ENCODE measurements around the gene KDM6A.
"Not testable (repeated sequence)": the region's sequence is repeated elsewhere in the genome, so short reads cannot be mapped to it uniquely, and the experiment has no call there.

The KDM6A gene

DNA sequence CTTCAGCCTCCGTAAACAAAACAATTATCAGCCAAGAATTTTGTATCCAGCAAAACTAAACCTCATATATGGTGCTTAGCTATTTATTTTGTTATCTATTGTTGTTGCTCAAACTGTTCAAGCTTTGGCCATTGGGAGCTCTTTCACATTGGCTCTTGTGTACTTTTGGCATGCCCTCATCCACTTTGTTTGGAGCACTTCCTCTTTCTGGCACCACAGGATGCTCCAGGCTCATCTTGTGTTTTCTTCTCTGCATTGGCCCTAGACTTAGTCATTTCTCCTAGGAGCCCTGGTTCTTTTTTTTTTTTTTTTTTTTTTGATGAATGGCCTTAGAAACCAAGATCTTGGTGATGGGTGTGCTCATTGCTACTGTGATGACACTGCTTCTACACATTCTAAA lies 253.2 kb downstream of the KDM6A start:
- peaks cover 14% of the 10 kb centered on the region for H3K9me3 ChIP-seq

GRCh38 chrX:45128896-45129454 lies 256.0 kb downstream of the KDM6A start:
- H3K36me3 ChIP-seq: no peaks in the 10 kb centered on the region
- H3K4me3 ChIP-seq: no peak overlapping the region
- H3K27ac ChIP-seq: no peak overlapping the region
- peaks cover 14% of the 10 kb centered on the region for H3K9me3 ChIP-seq
- H3K27me3 ChIP-seq: no peaks in the 10 kb centered on the region
- no peaks in the 10 kb centered on the region for H3K4me1 ChIP-seq
- H3K4me2 ChIP-seq: no peak overlapping the region
- H3K9ac ChIP-seq: no peak overlapping the region
- no peak for TF ChIP-seq Cebpa-rat (IDR thresholded peaks at IDR 0.05)
- H4K20me1 ChIP-seq: no peaks in the 10 kb centered on the region

More for the DNA sequence above, 253.2 kb downstream of the KDM6A start:
- H3K27me3 ChIP-seq: no peaks in the 10 kb centered on the region
- TF ChIP-seq Cebpa-rat (IDR thresholded peaks at IDR 0.05): no peak
- H3K27ac ChIP-seq: no peak overlapping the region
- no peak overlapping the region for H3K9ac ChIP-seq
- H3K4me3 ChIP-seq: no peak overlapping the region
- no peak overlapping the region for H3K4me2 ChIP-seq
- H4K20me1 ChIP-seq: no peaks in the 10 kb centered on the region
- H3K36me3 ChIP-seq: no peaks in the 10 kb centered on the region
- H3K4me1 ChIP-seq: no peaks in the 10 kb centered on the region

- H3K27ac ChIP-seq: no peak overlapping the region
- TF ChIP-seq Cebpa-rat (IDR thresholded peaks at IDR 0.05): no peak
- H3K4me3 ChIP-seq: no peak overlapping the region
These were observed 260.5 kb downstream of the KDM6A start for GRCh38 chrX:45133465-45133864.

GRCh38 chrX:45134315-45134731 lies 261.3 kb downstream of the KDM6A start:
- no peak for TF ChIP-seq Cebpa-rat (IDR thresholded peaks at IDR 0.05)
- Histone ChIP-seq H3K27ac (no peak overlapping the region), H3K9me3 (no peaks in the 10 kb centered on the region), H3K4me3 (no peak overlapping the region), H4K20me1 (no peaks in the 10 kb centered on the region), H3K36me3 (no peaks in the 10 kb centered on the region), H3K9ac (no peak overlapping the region), H3K27me3 (no peaks in the 10 kb centered on the region), H3K4me2 (no peak overlapping the region), H3K4me1 (no peaks in the 10 kb centered on the region)

More at GRCh38 chrX:45133465-45133864, 260.5 kb downstream of the KDM6A start:
- Histone ChIP-seq H3K36me3 (no peaks in the 10 kb centered on the region), H3K4me1 (no peaks in the 10 kb centered on the region), H3K4me2 (no peak overlapping the region), H3K9me3 (no peaks in the 10 kb centered on the region), H3K27me3 (no peaks in the 10 kb centered on the region), H4K20me1 (no peaks in the 10 kb centered on the region), H3K9ac (no peak overlapping the region)

DNA sequence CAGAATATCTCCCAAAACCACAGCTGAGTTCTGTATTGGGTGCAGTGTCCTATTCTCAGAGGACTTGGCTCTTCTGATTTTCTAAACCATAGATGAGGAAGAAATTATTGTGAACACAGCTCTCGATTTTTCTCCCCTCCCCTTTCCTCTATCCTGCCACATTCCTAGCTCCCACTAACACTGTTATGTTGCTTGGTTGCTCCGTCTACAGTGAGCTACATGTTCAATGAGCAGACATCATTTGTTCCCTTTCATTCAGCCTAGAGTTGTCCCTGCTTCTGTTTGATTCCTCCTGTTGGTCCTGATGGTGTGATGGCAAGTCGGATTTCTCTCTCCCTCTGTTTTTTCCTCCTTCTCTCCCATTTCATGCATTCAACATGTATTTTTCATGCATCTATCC lies 261.8 kb downstream of the KDM6A start:
- Histone ChIP-seq H3K36me3 (no peaks in the 10 kb centered on the region), H3K9ac (no peak overlapping the region), H4K20me1 (no peaks in the 10 kb centered on the region), H3K27me3 (no peaks in the 10 kb centered on the region), H3K4me2 (no peak overlapping the region), H3K9me3 (no peaks in the 10 kb centered on the region), H3K27ac (no peak overlapping the region), H3K4me3 (no peak overlapping the region), H3K4me1 (no peaks in the 10 kb centered on the region)
- TF ChIP-seq Cebpa-rat (IDR thresholded peaks at IDR 0.05): no peak

GRCh38 chrX:45135391-45136075 lies 262.5 kb downstream of the KDM6A start:
- H3K4me2 ChIP-seq, H4K20me1 ChIP-seq, H3K4me3 ChIP-seq, H3K27me3 ChIP-seq, H3K9me3 ChIP-seq, H3K4me1 ChIP-seq, H3K9ac ChIP-seq, H3K27ac ChIP-seq, H3K36me3 ChIP-seq: not testable (repeated sequence)

DNA sequence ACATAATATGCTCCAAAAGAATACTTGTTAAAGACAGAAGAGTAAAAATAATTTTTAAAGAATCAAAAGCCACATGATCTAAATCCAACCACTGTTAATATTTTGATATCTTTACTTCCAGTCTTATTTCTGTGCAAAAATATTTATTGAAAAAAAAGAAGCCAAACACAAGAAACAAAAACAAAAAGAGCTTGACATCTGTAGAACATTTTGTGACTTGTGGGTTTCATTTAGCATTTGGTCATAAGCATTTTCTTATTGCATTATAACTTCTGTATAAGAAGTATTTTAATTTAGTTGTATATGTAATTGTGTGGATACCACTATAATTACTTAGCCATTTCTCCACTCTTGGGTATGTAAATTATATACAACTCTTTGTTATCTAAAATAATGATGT lies 264.5 kb downstream of the KDM6A start:
- Histone ChIP-seq H3K36me3 (no peaks in the 10 kb centered on the region), H3K4me3 (no peak overlapping the region), H3K9me3 (0 out of 2 replicates have a peak, but pooled peaks cover 5% of the 10 kb centered on the region), H3K4me1 (no peaks in the 10 kb centered on the region), H3K27me3 (no peaks in the 10 kb centered on the region), H3K27ac (no peak overlapping the region), H4K20me1 (no peaks in the 10 kb centered on the region), H3K9ac (no peak overlapping the region), H3K4me2 (no peak overlapping the region)
- no peak for TF ChIP-seq Cebpa-rat (IDR thresholded peaks at IDR 0.05)

DNA sequence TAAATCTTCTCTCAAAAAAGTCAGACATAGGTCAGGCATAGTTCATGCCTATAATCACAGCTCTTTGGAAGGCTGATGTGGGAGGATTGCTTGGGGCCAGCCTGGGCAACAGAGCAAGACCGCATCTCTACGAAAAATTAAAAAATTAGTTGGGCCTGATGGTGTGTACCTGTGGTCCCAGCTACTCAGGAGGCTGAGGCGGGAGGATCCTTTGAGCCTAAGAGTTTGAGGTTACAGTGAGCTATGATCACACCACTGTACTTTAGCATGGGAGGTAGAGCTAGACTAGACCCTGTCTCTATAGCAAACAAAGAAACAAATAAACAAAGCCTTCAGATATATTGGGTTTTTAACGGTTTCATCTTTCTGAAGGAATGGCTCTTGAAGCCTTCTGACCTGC lies 265.5 kb downstream of the KDM6A start:
- no peak for TF ChIP-seq Cebpa-rat (IDR thresholded peaks at IDR 0.05)
- no peak overlapping the region for H3K4me2 ChIP-seq
- H3K27ac ChIP-seq: no peak overlapping the region
- H3K27me3 ChIP-seq: no peaks in the 10 kb centered on the region
- H3K4me3 ChIP-seq: no peak overlapping the region
- no peak overlapping the region for H3K9ac ChIP-seq
- H3K9me3 ChIP-seq: 0 out of 2 replicates have a peak, but pooled peaks cover 5% of the 10 kb centered on the region
- no peaks in the 10 kb centered on the region for H3K36me3 ChIP-seq
- no peaks in the 10 kb centered on the region for H4K20me1 ChIP-seq
- H3K4me1 ChIP-seq: no peaks in the 10 kb centered on the region

GRCh38 chrX:45140812-45141211 lies 267.8 kb downstream of the KDM6A start:
- no peak overlapping the region for H3K27ac ChIP-seq
- no peaks in the 10 kb centered on the region for H4K20me1 ChIP-seq
- 0 out of 2 replicates have a peak, but pooled peaks cover 5% of the 10 kb centered on the region for H3K9me3 ChIP-seq
- no peaks in the 10 kb centered on the region for H3K36me3 ChIP-seq
- no peak overlapping the region for H3K9ac ChIP-seq
- H3K4me1 ChIP-seq: no peaks in the 10 kb centered on the region
- no peaks in the 10 kb centered on the region for H3K27me3 ChIP-seq
- no peak for TF ChIP-seq Cebpa-rat (IDR thresholded peaks at IDR 0.05)
- no peak overlapping the region for H3K4me2 ChIP-seq
- no peak overlapping the region for H3K4me3 ChIP-seq

- no peaks in the 10 kb centered on the region for H3K4me1 ChIP-seq
- TF ChIP-seq Cebpa-rat (IDR thresholded peaks at IDR 0.05): no peak
These were observed 269.2 kb downstream of the KDM6A start for GRCh38 chrX:45142185-45142584.

More at GRCh38 chrX:45142185-45142584, 269.2 kb downstream of the KDM6A start:
- no peaks in the 10 kb centered on the region for H3K27me3 ChIP-seq
- H3K27ac ChIP-seq: no peak overlapping the region
- H3K9ac ChIP-seq: no peak overlapping the region
- H3K36me3 ChIP-seq: no peaks in the 10 kb centered on the region
- no peak overlapping the region for H3K4me2 ChIP-seq
- H3K9me3 ChIP-seq: 0 out of 2 replicates have a peak, but pooled peaks cover 5% of the 10 kb centered on the region
- H4K20me1 ChIP-seq: no peaks in the 10 kb centered on the region
- no peak overlapping the region for H3K4me3 ChIP-seq

Data from BLaER1 (cell line).